ENCODE data around the gene MRPS6. TPM values are rescaled to one million over a fixed set of nuclear protein-coding genes. Genes with fewer than 3 reads are reported as not detected.
A peak's percentile ranks its signal among the peaks of the same experiment; 100 is the strongest.

MRPS6 gene
- total and polyA plus RNA-seq, 10 donors: 18.7 to 74.9 (median 37.7) TPM

- TF ChIP-seq POLR2AphosphoS5 (IDR thresholded peaks at IDR 0.05): no peak
- H3K4me1 ChIP-seq: peaks cover 0 to 7% (median 0%) of the 10 kb centered on the region in 6 donors
- H3K9me3 ChIP-seq: peaks cover 0 to 27% (median 13%) of the 10 kb centered on the region in 8 donors
- no peak overlapping the region for H3K4me3 ChIP-seq
- H3K36me3 ChIP-seq: peaks cover 0 to 53% (median 17%) of the 10 kb centered on the region in 6 donors
- no peak for DNase-seq
- intact Hi-C loops (cut with DNase I; ENCODE audit: low total_unique reads): no loop called here
- no peak overlapping the region for H3K27ac ChIP-seq
- WGBS, 5 donors: 92 to 98% (median 96%) methylated on average over 4 of the region's 4 CpGs
- H3K27me3 ChIP-seq (replicated peaks in 1 of 7): no peaks in the 10 kb centered on the region
These were observed 68.0 kb downstream of the MRPS6 start for GRCh38 chr21:34141373-34141772.

GRCh38 chr21:34143685-34144182 is 70.4 kb downstream of the MRPS6 start:
- Histone ChIP-seq H3K4me3 (peak overlapping the region in 1 of 8 donors; percentile 13), H3K36me3 (peaks cover 0 to 53% (median 17%) of the 10 kb centered on the region in 6 donors), H3K4me1 (peaks cover 0 to 13% (median 2%) of the 10 kb centered on the region in 6 donors), H3K9me3 (peaks cover 0 to 16% (median 0%) of the 10 kb centered on the region in 8 donors), H3K27me3 (replicated peaks in 1 of 7) (no peaks in the 10 kb centered on the region), H3K27ac (peak overlapping the region in 7 of 8 donors; percentile 29 to 55 (median 45))
- TF ChIP-seq POLR2AphosphoS5 (IDR thresholded peaks at IDR 0.05) (no peak), CTCF (IDR thresholded peaks at IDR 0.05 in 8 of 11, conservative IDR thresholded peaks at IDR 0.05 in 3 of 11) (no peak), POLR2A (IDR thresholded peaks at IDR 0.05) (no peak)
- no peak for DNase-seq
- intact Hi-C loops (cut with DNase I; ENCODE audit: low total_unique reads): no loop called here
- WGBS, 5 donors: 69 to 88% (median 78%) methylated on average over 13 of the region's 13 CpGs

- intact Hi-C loops (cut with DNase I; ENCODE audit: low total_unique reads): no loop called here
- H3K27ac ChIP-seq: peak overlapping the region in 4 of 8 donors; percentile 40 to 55 (median 53)
- WGBS, 5 donors: 88 to 97% (median 96%) methylated on average over 6 of the region's 6 CpGs
- no peak for TF ChIP-seq POLR2AphosphoS5 (IDR thresholded peaks at IDR 0.05)
- TF ChIP-seq POLR2A (IDR thresholded peaks at IDR 0.05): no peak
- no peak for TF ChIP-seq CTCF (IDR thresholded peaks at IDR 0.05 in 8 of 11, conservative IDR thresholded peaks at IDR 0.05 in 3 of 11)
- no peaks in the 10 kb centered on the region for H3K27me3 ChIP-seq (replicated peaks in 1 of 7)
- H3K4me1 ChIP-seq: peaks cover 0 to 13% (median 2%) of the 10 kb centered on the region in 6 donors
- no peak overlapping the region for H3K4me3 ChIP-seq
- H3K36me3 ChIP-seq: peaks cover 0 to 53% (median 17%) of the 10 kb centered on the region in 6 donors
- no peak for DNase-seq
- H3K9me3 ChIP-seq: peaks cover 0 to 16% (median 0%) of the 10 kb centered on the region in 8 donors
These were observed 70.8 kb downstream of the MRPS6 start for GRCh38 chr21:34144224-34144623.

- H3K4me3 ChIP-seq: no peak overlapping the region
- no peak for TF ChIP-seq POLR2AphosphoS5 (IDR thresholded peaks at IDR 0.05)
- TF ChIP-seq CTCF (IDR thresholded peaks at IDR 0.05 in 8 of 11, conservative IDR thresholded peaks at IDR 0.05 in 3 of 11): no peak
- no peak for TF ChIP-seq POLR2A (IDR thresholded peaks at IDR 0.05)
- WGBS, 5 donors: 85 to 93% (median 91%) methylated on average over 10 of the region's 10 CpGs
- peaks cover 0 to 16% (median 0%) of the 10 kb centered on the region in 8 donors for H3K9me3 ChIP-seq
- no peak for DNase-seq
- peaks cover 0 to 13% (median 2%) of the 10 kb centered on the region in 6 donors for H3K4me1 ChIP-seq
- no peaks in the 10 kb centered on the region for H3K27me3 ChIP-seq (replicated peaks in 1 of 7)
- intact Hi-C loops (cut with DNase I; ENCODE audit: low total_unique reads): no loop called here
- H3K36me3 ChIP-seq: peaks cover 0 to 32% (median 14%) of the 10 kb centered on the region in 6 donors
- no peak overlapping the region for H3K27ac ChIP-seq
These were observed 74.5 kb downstream of the MRPS6 start for GRCh38 chr21:34147792-34148418.

All from spleen (tissue), 11 donors.